SK-N-SH (cell line): ENCODE results near the gene ANKH. TPM values are rescaled to one million over a fixed set of nuclear protein-coding genes. Genes with fewer than 3 reads are reported as not detected.

Source experiments
- CTCF ChIA-PET: fragments of 300-600, 350-600 bp; formaldehyde crosslinking; extraction: SDS; loops from one replicate; lab custom pipeline; 2021; lab: Yijun Ruan, JAX
- POLR2A ChIA-PET: fragments of 350-600 bp; sonication (Branson Sonifier 250); formaldehyde crosslinking; extraction: SDS; loops from one replicate; lab custom pipeline; 2020; ENCODE audit warnings: antibody characterized with exemption, inconsistent platforms; lab: Yijun Ruan, JAX
- DNase-seq: peaks from one replicate; pipeline ENCODE4 v3.0.0; 2012
- H2AFZ ChIP-seq: fragments of 200-600 bp; sonication (generic); 2 replicates; pipeline ENCODE4 v1.8.1; 2016; ENCODE audit warnings: antibody characterized with exemption, mild to moderate bottlenecking, low read depth
- H3F3A ChIP-seq: fragments of 200-600 bp; sonication (generic); replicated peaks from 2 replicates; pipeline ENCODE3; 2016; ENCODE audit warnings: antibody characterized with exemption, mild to moderate bottlenecking; ENCODE audit not compliant: insufficient read depth
- H3K27ac ChIP-seq, 2 experiments: fragments of 200-500 bp in 1 of 2; fragments of 200-600 bp in 1 of 2; sonication (Bioruptor generic) in 1 of 2; sonication (generic), shearing (Covaris generic) in 1 of 2; 2 replicates each; pipeline versions ENCODE4 v1.5.1 to v1.6.1; 2014 to 2016; ENCODE audit warnings: low read depth in 2 of 2, inconsistent platforms in 1 of 2, low read length in 1 of 2, mild to moderate bottlenecking in 1 of 2, mixed read lengths in 1 of 2
- H3K27me3 ChIP-seq: fragments of 200-600 bp; sonication (generic), shearing (Covaris generic); 2 replicates; pipeline ENCODE4 v1.6.1; 2016; ENCODE audit warnings: mixed run types; ENCODE audit not compliant: insufficient read depth
- H3K36me3 ChIP-seq, 2 experiments: fragments of 200-500 bp in 1 of 2; fragments of 200-600 bp in 1 of 2; sonication (Bioruptor generic) in 1 of 2; sonication (generic) in 1 of 2; replicated peaks in 1 of 2; 2 replicates each; pipeline versions ENCODE3 to v1.5.1; 2014 to 2016; ENCODE audit warnings: low read length in 1 of 2, mild to moderate bottlenecking in 1 of 2; ENCODE audit not compliant: insufficient read depth in 2 of 2, control insufficient read depth in 1 of 2
- H3K4me1 ChIP-seq, 2 experiments: fragments of 200-500 bp in 1 of 2; fragments of 200-600 bp in 1 of 2; sonication (Bioruptor generic) in 1 of 2; sonication (generic), shearing (Covaris generic) in 1 of 2; 2 replicates each; pipeline versions ENCODE4 v1.5.1 to v1.6.1; 2014 to 2016; ENCODE audit warnings: low read depth in 1 of 2, low read length in 1 of 2, mixed run types in 1 of 2; ENCODE audit not compliant: insufficient read depth in 2 of 2, control insufficient read depth in 1 of 2
- H3K4me2 ChIP-seq: fragments of 200-600 bp; sonication (generic), shearing (Covaris generic); 2 replicates; pipeline ENCODE4 v1.6.1; 2017; ENCODE audit warnings: mixed run types
- H3K4me3 ChIP-seq, 2 experiments: fragments of 200-500 bp in 1 of 2; fragments of 200-600 bp in 1 of 2; sonication (Bioruptor generic) in 1 of 2; sonication (generic), shearing (Covaris generic) in 1 of 2; 2 replicates each; pipeline versions ENCODE4 v1.5.1 to v1.8.1; 2014 to 2016; ENCODE audit warnings: low read depth in 2 of 2, inconsistent platforms in 1 of 2, low read length in 1 of 2, mild to moderate bottlenecking in 1 of 2, mixed read lengths in 1 of 2, moderate library complexity in 1 of 2
- H3K79me2 ChIP-seq: fragments of 200-600 bp; sonication (generic); 2 replicates; pipeline ENCODE4 v1.8.1; 2017; ENCODE audit warnings: mild to moderate bottlenecking; ENCODE audit not compliant: insufficient read depth
- H3K9ac ChIP-seq: fragments of 200-600 bp; sonication (generic); 2 replicates; pipeline ENCODE4 v1.6.1; 2017; ENCODE audit warnings: mixed run types
- H3K9me2 ChIP-seq: fragments of 200-600 bp; sonication (generic); 2 replicates; pipeline ENCODE4 v1.6.1; 2017; ENCODE audit warnings: mixed run types
- H3K9me3 ChIP-seq: fragments of 200-600 bp; sonication (generic); 2 replicates; pipeline ENCODE4 v1.6.1; 2017; ENCODE audit warnings: mixed run types, mild to moderate bottlenecking, moderate library complexity
- H4K20me1 ChIP-seq: fragments of 200-600 bp; sonication (generic); 2 replicates; pipeline ENCODE4 v1.6.1; 2017; ENCODE audit warnings: mild to moderate bottlenecking, mixed run types; ENCODE audit not compliant: insufficient read depth
- GABPA ChIP-seq: IDR thresholded peaks from 2 replicates; pipeline ENCODE4 v1.4.0; 2012; ENCODE audit warnings: low read depth, mild to moderate bottlenecking
- GATA2 ChIP-seq: sonication (generic); formaldehyde crosslinking; IDR thresholded peaks from 2 replicates; pipeline ENCODE4 v1.5.0; 2020; ENCODE audit warnings: mild to moderate bottlenecking, missing genetic modification reagents
- JUND ChIP-seq: IDR thresholded peaks from 2 replicates; pipeline ENCODE4 v1.4.0; 2012
- MEF2A ChIP-seq: IDR thresholded peaks from 2 replicates; pipeline ENCODE4 v1.4.0; 2012; ENCODE audit warnings: low read depth, borderline replicate concordance
- MXI1 ChIP-seq: IDR thresholded peaks from 2 replicates; pipeline ENCODE4 v1.6.1; 2012; ENCODE audit warnings: mild to moderate bottlenecking, low read depth, low read length, improper control_type of control experiment
- NRF1 ChIP-seq: IDR thresholded peaks from 2 replicates; pipeline ENCODE4 v1.6.1; 2012; ENCODE audit warnings: low read depth, mild to moderate bottlenecking, low read length
- RFX5 ChIP-seq: IDR thresholded peaks from 2 replicates; pipeline ENCODE4 v1.6.1; 2012; ENCODE audit warnings: mild to moderate bottlenecking, improper control_type of control experiment, low read length
- RXRA ChIP-seq: IDR thresholded peaks from 2 replicates; pipeline ENCODE4 v1.4.0; 2012; ENCODE audit warnings: low read depth, mild to moderate bottlenecking, borderline replicate concordance
- SMC3 ChIP-seq: IDR thresholded peaks from 2 replicates; pipeline ENCODE4 v1.6.1; 2012; ENCODE audit warnings: low read depth, low read length, improper control_type of control experiment
- TAF1 ChIP-seq: IDR thresholded peaks from 2 replicates; pipeline ENCODE4 v1.6.1; 2012; ENCODE audit warnings: low read depth, mild to moderate bottlenecking, low read length, moderate library complexity, borderline replicate concordance
- YY1 ChIP-seq: IDR thresholded peaks from 2 replicates; pipeline ENCODE4 v1.4.0; 2012; ENCODE audit warnings: low read depth, mild to moderate bottlenecking
- WGBS: methylation state at CpG from one replicate; pipeline ENCODE4 v1.1.6; 2017; ENCODE audit warnings: low lambda C conversion rate; 5-methylcytosine and 5-hydroxymethylcytosine counted together
- polyA plus RNA-seq, 3 experiments: library from polyadenylated mRNA; depleted of rRNA; stranded (reverse); fragments of >200 nt; gene quantifications; 2 replicates each; pipeline ENCODE4 v1.2.3, GENCODE V29; 2012
- TF ChIP-seq, protein P1 (sequence below): IDR thresholded peaks from 2 replicates; pipeline ENCODE4 v1.4.0; 2012; ENCODE audit warnings: low read depth
- TF ChIP-seq, protein P2 (sequence below): fragments of 150-350 bp; IDR thresholded peaks from 2 replicates; pipeline ENCODE4 v1.6.1; 2016; ENCODE audit warnings: mild to moderate bottlenecking, low read depth, low read length
- TF ChIP-seq, protein P3 (sequence below): fragments of 200-600 bp; sonication (generic); IDR thresholded peaks from 2 replicates; pipeline ENCODE4 v1.6.1; 2017; ENCODE audit warnings: antibody characterized with exemption, mild to moderate bottlenecking, moderate library complexity

ANKH gene
- polyA plus RNA-seq, 1 of the 3 experiments (the other 2 are of a cell fraction): 22.0 TPM

DNA sequence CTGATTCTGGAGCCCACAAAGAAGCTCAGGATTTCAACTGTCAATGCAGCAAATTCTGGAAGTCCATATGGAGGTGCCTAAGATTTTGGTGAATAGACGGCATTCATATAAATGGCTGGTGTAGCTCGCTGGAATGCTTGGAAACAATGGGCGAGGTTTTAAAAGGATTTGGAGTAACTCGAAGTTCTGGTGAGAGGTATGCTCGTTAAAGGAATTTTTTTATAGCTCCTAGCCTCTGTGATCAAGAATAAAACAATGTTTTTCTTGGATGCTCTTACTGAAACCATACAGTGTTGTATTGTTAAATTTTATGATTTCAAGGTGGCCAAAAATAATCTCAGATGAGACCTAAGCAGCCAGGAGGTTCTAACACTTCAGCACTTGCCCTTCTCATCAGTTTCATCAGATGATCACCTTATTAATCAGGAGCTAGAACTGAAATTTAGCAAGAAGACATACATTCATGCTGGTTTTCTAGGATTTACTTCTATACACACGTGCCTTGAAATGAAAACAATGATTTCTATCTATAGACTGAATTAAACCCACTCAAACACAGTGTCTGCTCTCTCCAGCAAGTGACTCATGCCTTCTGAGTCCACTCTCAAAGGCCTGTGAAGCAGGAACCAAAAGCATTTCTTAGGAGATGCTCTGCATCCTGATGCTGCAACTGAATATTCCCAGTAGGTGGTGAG, 127.8 kb downstream of the ANKH start (continued):
- TF ChIP-seq, protein P1, sequence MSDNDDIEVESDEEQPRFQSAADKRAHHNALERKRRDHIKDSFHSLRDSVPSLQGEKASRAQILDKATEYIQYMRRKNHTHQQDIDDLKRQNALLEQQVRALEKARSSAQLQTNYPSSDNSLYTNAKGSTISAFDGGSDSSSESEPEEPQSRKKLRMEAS: peak; percentile 23; the same call in 1 of the 2 replicates
- TF ChIP-seq YY1 (no peak), JUND (peak; percentile 42; the same call in 1 of the 2 replicates), RFX5 (no peak)

DNA sequence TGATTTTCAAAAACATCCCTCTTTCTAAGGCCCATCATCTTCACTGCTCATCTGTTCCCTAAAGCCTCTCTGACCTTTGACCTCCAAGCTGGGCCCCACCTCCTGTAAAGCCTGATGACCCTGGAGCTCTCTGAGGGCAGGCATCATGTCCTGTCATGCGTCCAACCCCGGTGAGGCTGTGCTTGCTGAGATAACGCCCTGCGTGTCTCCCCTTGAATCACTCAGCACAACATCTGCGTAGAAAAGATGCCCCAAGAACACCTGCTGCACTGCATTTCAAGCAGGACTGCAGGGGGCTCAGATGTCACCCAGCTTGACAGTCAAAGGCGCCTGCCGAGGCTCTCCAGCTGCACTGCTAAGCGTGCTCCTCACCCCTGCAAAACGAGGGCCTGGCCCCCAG, 129.1 kb downstream of the ANKH start:
- TF ChIP-seq GABPA: no peak
- TF ChIP-seq SMC3: no peak
- TF ChIP-seq, protein P1: no peak
- no peak for TF ChIP-seq NRF1
- TF ChIP-seq, protein P2, sequence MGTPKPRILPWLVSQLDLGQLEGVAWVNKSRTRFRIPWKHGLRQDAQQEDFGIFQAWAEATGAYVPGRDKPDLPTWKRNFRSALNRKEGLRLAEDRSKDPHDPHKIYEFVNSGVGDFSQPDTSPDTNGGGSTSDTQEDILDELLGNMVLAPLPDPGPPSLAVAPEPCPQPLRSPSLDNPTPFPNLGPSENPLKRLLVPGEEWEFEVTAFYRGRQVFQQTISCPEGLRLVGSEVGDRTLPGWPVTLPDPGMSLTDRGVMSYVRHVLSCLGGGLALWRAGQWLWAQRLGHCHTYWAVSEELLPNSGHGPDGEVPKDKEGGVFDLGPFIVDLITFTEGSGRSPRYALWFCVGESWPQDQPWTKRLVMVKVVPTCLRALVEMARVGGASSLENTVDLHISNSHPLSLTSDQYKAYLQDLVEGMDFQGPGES: no peak
- no peak for TF ChIP-seq TAF1
- no peak for TF ChIP-seq RXRA
- TF ChIP-seq, protein P3, sequence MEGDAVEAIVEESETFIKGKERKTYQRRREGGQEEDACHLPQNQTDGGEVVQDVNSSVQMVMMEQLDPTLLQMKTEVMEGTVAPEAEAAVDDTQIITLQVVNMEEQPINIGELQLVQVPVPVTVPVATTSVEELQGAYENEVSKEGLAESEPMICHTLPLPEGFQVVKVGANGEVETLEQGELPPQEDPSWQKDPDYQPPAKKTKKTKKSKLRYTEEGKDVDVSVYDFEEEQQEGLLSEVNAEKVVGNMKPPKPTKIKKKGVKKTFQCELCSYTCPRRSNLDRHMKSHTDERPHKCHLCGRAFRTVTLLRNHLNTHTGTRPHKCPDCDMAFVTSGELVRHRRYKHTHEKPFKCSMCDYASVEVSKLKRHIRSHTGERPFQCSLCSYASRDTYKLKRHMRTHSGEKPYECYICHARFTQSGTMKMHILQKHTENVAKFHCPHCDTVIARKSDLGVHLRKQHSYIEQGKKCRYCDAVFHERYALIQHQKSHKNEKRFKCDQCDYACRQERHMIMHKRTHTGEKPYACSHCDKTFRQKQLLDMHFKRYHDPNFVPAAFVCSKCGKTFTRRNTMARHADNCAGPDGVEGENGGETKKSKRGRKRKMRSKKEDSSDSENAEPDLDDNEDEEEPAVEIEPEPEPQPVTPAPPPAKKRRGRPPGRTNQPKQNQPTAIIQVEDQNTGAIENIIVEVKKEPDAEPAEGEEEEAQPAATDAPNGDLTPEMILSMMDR: no peak
- TF ChIP-seq GATA2 (CRISPR knock-in tag): no peak
- TF ChIP-seq MEF2A: no peak
- TF ChIP-seq MXI1: no peak
- TF ChIP-seq, all 33 proteins: peak for 0
- Histone ChIP-seq H3K9ac (no peak overlapping the region), H3K4me3 (no peak overlapping the region), H3K79me2 (no peaks in the 10 kb centered on the region), H3K4me2 (no peak overlapping the region), H3K36me3 (peaks cover 3 to 21% of the 10 kb centered on the region in 2 experiments), H3K4me1 (peaks cover 0 to 29% of the 10 kb centered on the region in 2 experiments; a peak in 3 of 4 replicates), H4K20me1 (no peaks in the 10 kb centered on the region), H2AFZ (no peak overlapping the region), H3F3A (peaks cover 26% of the 10 kb centered on the region), H3K27me3 (no peaks in the 10 kb centered on the region), H3K9me3 (no peaks in the 10 kb centered on the region), H3K9me2 (no peaks in the 10 kb centered on the region), H3K27ac (no peak overlapping the region; a peak in 1 of 4 replicates)
- DNase-seq: no peak
- CTCF ChIA-PET: interaction anchor here (1.1 to 4.4 kb wide), 3 partner anchors 15 to 265 kb away, joined by 3 to 26 read pairs (median 3); no protein-coding TSS in a partner anchor
- POLR2A ChIA-PET: no interaction called here
- WGBS: 100% methylated on average over 8 of the region's 9 CpGs
